ENCODE results near the gene PTPRN2. TPM values are rescaled to one million over a fixed set of nuclear protein-coding genes. Genes with fewer than 3 reads are reported as not detected.
"Not testable (repeated sequence)": the region's sequence is repeated elsewhere in the genome, so short reads cannot be mapped to it uniquely, and the experiment has no call there.

The PTPRN2 gene
- polyA plus RNA-seq, 1 donor from 2014 or later, result 1.6 TPM

DNA sequence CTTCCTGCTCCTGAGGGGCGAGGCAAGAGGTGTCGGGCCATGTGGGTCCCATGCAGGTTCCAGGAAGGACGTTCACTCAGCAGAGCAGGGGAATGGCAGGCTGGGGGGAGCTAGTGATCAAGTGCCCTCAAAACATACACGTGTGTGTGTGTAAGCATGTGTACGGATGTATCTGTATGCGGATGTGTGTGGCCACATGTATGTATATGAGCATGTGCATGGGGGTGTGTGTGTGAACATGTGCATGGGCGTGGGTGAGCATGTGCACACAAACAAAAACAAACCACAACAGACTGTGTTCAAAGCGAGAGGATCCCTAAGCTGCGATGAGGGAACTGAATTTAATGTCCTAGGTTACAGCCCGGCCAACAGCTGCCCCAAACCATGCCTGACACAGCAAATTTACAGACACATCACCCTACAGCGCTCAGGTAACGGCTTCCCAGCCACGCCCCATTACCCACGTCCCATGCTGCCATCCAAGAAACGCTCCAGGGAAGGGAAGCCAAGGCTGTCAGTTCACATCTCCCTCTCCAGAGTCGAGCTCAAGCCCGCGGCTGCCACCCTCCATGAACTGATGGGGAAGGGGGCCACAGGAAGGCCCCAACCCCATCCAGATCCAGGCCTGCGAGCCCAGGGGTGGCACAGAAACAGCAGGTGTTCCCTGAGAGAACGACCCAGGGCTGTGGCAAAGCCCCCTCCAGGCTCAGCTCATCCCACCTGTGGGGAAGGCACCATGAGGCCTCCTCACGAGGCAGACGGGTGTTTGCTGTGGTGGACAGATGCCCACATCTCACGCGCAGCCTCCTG, 56.6 kb downstream of the PTPRN2 start:
- Mint-ChIP-seq H3K4me1 (peaks cover 0 to 10% (median 0%) of the 10 kb centered on the region in 3 donors), H3K9me3 (peaks cover 0 to 6% (median 2%) of the 10 kb centered on the region in 3 donors), H3K4me3 (peak overlapping the region in 2 of 4 donors; percentile 47 to 52), H3K27me3 (peaks cover 2% of the 10 kb centered on the region), H3K27ac (no peak overlapping the region), H3K36me3 (no peaks in the 10 kb centered on the region)

DNA sequence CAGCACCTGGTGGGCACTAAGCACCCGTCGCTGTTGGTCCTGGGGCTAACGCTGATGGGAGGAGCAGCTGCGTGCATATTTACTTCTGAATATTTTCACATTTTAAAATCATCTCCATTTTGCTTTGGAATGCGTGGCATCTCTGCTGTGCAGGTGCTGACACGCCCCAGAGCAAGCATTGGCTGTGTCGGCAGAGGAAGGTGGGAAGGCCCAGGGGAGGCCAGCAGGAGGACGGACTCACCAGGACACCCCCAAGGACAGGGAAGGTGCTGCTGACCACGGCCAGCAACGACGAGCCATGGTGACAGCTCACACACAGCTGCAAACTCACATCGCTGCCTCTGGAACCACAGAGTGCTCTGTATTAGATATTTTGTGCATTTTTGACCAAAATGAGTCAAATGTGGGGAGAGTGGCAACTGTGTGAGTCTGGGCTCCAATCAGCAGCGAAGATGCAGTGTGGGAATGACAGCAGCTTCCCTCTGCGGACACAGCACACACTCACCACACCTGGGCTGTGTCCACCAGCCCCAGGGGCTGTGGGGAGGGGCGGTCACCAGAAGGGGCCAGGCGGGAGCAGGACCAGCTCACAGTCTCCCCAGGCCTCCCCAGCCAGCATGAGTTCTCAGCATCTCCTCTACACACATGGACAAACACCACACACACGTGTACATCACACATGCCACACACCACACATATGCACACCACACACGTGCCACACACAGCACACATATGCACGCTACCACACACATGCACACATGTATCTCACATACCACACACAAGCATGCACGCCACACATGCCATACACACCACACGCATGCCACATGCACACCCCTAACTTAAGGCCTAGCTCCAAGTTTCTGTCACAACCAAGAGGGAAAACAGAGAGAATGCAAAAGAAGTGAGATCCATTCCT, 58.2 kb downstream of the PTPRN2 start:
- no peak overlapping the region for H3K27ac Mint-ChIP-seq
- peaks cover under 1% of the 10 kb centered on the region for H3K27me3 Mint-ChIP-seq
- H3K4me3 Mint-ChIP-seq, result no peak overlapping the region
- no peaks in the 10 kb centered on the region for H3K36me3 Mint-ChIP-seq
- peaks cover 0 to under 1% (median 0%) of the 10 kb centered on the region in 3 donors for H3K9me3 Mint-ChIP-seq
- peaks cover 0 to 10% (median 0%) of the 10 kb centered on the region in 3 donors for H3K4me1 Mint-ChIP-seq

GRCh38 chr7:158527915-158528502, 59.6 kb downstream of the PTPRN2 start:
- no peak overlapping the region for H3K4me3 Mint-ChIP-seq
- no peaks in the 10 kb centered on the region for H3K27me3 Mint-ChIP-seq
- H3K36me3 Mint-ChIP-seq, result no peaks in the 10 kb centered on the region
- H3K9me3 Mint-ChIP-seq, result no peaks in the 10 kb centered on the region
- no peak overlapping the region for H3K27ac Mint-ChIP-seq
- H3K4me1 Mint-ChIP-seq, result peaks cover 0 to 10% (median 0%) of the 10 kb centered on the region in 3 donors

DNA sequence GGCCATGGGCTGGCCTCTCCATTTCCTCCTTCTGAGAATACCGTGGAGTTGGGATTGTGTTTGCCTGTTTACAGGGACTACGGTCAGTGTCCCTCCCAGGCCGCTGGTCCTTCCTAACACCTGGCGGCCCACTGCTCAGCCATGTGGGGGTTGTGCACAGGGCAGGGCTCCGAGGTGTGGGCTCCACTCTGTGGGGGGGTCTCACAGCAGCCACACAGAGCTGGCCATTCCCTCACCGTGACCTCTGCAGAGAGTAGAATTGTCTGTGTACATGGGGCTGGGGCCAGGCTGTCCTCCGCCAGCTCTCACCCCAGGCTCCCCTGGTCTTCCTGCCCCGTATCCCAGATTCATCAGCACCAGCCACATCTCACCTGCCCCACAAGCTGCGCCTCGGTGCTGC, 60.1 kb downstream of the PTPRN2 start:
- Mint-ChIP-seq H3K27me3 (no peaks in the 10 kb centered on the region), H3K9me3 (no peaks in the 10 kb centered on the region), H3K4me3 (no peak overlapping the region), H3K36me3 (no peaks in the 10 kb centered on the region), H3K27ac (no peak overlapping the region), H3K4me1 (peaks cover 0 to 4% (median 0%) of the 10 kb centered on the region in 3 donors)

DNA sequence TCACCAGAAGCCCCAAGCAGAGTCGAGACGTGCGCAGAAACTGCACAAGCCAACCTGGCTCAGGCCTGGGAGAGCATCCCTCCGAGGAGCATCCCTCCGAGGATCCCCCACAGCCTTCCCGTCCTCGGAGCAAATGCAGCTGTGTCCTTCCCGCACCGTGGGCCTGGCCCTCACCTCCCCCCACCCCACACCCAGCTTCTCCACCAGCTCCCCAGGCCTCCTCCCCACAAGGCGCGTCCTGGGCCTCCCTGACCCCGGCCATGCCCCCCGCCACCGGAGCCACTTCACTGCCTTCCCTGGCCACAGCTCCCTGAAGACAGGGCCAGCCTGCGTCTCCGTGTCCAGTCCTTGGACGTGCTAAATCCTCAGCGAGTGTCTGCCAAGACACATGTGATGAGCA, 60.6 kb downstream of the PTPRN2 start:
- no peak overlapping the region for H3K4me3 Mint-ChIP-seq
- no peaks in the 10 kb centered on the region for H3K27me3 Mint-ChIP-seq
- peaks cover 0 to 2% (median 0%) of the 10 kb centered on the region in 3 donors for H3K4me1 Mint-ChIP-seq
- no peaks in the 10 kb centered on the region for H3K36me3 Mint-ChIP-seq
- H3K9me3 Mint-ChIP-seq, result no peaks in the 10 kb centered on the region
- H3K27ac Mint-ChIP-seq, result no peak overlapping the region

GRCh38 chr7:158526531-158526930, 61.1 kb downstream of the PTPRN2 start:
- H3K36me3 Mint-ChIP-seq, result no peaks in the 10 kb centered on the region
- H3K27me3 Mint-ChIP-seq, result no peaks in the 10 kb centered on the region
- H3K27ac Mint-ChIP-seq, result no peak overlapping the region
- no peak overlapping the region for H3K4me3 Mint-ChIP-seq
- no peaks in the 10 kb centered on the region for H3K9me3 Mint-ChIP-seq
- peaks cover 0 to 2% (median 0%) of the 10 kb centered on the region in 3 donors for H3K4me1 Mint-ChIP-seq

DNA sequence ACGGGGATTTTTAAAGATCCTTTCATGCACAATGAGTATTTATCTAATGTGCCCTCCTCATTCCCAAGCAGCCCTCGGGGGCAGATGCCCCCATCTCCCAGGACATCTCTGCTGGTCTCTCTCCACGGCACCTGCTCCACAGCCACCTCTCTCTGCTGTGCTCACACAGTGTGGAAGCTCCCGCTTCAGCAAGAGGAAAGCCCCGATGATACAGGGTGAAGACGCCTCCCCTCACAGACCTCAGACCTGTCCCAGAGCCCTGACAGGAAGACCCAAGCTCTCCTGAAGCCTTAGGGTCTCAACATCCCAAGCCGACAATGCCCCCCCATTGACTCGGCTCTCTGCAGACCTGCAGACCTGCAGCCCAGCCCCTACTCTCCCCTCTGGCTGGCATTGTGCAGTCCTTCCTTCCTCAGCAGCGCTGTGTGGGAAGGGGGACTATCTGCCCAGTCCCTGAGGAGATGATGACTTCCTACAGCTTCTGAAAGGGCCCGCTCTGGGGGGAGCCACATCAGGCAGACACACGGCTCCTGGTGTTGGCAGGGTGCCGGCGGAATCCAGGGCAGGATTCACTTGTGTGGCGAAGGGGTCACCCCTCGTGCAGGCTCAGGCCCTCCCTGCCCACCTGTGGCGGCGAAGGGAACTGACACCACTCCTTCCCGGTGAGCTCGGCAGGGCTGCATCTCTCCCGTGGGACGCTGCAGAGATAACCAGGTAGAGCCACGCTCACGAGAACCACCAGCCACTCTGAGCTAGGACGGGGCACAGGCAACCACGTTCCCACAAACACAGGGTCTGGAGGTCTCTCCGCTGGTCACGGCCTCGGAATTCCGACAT, 61.8 kb downstream of the PTPRN2 start:
- H3K9me3 Mint-ChIP-seq, result no peaks in the 10 kb centered on the region
- no peaks in the 10 kb centered on the region for H3K36me3 Mint-ChIP-seq
- H3K4me3 Mint-ChIP-seq, result no peak overlapping the region
- H3K27me3 Mint-ChIP-seq, result no peaks in the 10 kb centered on the region
- peaks cover 0 to 2% (median 0%) of the 10 kb centered on the region in 3 donors for H3K4me1 Mint-ChIP-seq
- no peak overlapping the region for H3K27ac Mint-ChIP-seq

DNA sequence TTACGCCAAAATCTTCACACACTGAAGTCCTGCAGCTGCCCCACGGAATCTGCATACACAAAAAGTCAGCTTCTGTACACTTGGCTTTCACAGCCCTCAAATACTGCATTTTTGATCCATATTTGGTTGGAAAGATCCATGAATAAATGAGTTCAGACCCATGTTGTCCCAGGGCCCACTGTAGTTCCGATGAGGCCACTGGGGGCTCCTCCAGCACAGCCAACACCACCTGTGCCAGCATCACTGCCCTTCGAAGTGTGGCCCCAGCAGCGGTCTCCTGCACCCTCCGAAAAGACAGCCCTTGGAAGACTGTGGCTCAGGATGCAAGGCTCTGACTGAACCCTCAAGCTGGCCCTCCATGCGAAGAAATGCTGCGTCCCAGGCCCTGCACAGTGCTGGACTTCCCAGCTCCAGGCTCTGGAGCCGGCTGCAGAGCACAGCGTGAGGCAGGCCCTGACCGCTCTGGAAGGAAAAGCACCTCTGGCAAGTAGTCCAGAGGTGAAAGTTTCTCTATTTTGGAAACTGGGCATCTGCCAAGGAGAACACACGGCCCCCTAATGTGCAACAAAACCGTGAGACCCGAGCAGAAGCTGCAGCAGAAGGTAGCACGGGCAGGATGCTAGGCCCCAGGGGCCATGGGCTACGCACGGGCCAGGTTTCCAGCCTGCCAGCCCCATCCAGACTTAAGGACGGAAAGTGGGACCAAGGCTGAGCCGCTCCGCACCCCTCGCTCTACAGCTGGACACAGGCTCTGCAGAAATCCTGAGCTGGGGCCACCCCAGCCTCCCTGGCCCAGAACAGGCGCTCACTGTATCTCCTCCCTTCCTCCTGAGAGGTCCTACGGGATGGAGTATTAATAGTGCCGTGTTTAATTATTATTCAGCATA, 62.6 kb downstream of the PTPRN2 start:
- H3K27me3 Mint-ChIP-seq, result no peaks in the 10 kb centered on the region
- H3K9me3 Mint-ChIP-seq, result no peaks in the 10 kb centered on the region
- H3K4me3 Mint-ChIP-seq, result no peak overlapping the region
- H3K4me1 Mint-ChIP-seq, result no peaks in the 10 kb centered on the region
- no peaks in the 10 kb centered on the region for H3K36me3 Mint-ChIP-seq
- H3K27ac Mint-ChIP-seq, result no peak overlapping the region

DNA sequence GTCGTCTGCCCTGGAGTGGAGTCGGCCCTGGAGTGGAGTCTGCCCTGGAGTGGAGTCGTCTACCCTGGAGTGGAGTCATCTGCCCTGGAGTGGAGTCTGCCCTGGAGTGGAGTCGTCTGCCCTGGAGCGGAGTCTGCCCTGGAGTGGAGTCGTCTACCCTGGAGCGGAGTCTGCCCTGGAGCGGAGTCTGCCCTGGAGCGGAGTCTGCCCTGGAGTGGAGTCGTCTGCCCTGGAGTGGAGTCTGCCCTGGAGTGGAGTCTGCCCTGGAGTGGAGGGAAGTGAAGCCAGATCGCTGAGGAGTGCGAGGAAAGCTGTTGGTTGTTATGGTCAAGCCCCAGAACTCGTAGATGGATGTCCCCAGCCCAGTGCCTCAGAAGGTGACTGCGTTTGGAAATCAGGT, 63.3 kb downstream of the PTPRN2 start:
- not testable (repeated sequence) for H3K4me3 Mint-ChIP-seq, H3K27me3 Mint-ChIP-seq, H3K9me3 Mint-ChIP-seq, H3K4me1 Mint-ChIP-seq, H3K27ac Mint-ChIP-seq, H3K36me3 Mint-ChIP-seq

DNA sequence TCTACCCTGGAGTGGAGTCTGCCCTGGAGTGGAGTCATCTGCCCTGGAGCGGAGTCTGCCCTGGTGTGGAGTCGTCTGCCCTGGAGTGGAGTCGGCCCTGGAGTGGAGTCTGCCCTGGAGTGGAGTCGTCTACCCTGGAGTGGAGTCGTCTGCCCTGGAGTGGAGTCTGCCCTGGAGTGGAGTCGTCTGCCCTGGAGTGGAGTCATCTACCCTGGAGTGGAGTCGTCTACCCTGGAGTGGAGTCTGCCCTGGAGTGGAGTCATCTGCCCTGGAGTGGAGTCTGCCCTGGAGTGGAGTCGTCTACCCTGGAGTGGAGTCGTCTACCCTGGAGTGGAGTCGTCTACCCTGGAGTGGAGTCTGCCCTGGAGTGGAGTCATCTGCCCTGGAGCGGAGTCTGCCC, 63.7 kb downstream of the PTPRN2 start:
- not testable (repeated sequence) for H3K9me3 Mint-ChIP-seq, H3K27me3 Mint-ChIP-seq, H3K4me3 Mint-ChIP-seq, H3K4me1 Mint-ChIP-seq, H3K36me3 Mint-ChIP-seq, H3K27ac Mint-ChIP-seq

GRCh38 chr7:158523165-158523856, 64.3 kb downstream of the PTPRN2 start:
- H3K27ac Mint-ChIP-seq, H3K4me1 Mint-ChIP-seq, H3K9me3 Mint-ChIP-seq, H3K36me3 Mint-ChIP-seq, H3K27me3 Mint-ChIP-seq, H3K4me3 Mint-ChIP-seq: not testable (repeated sequence)

DNA sequence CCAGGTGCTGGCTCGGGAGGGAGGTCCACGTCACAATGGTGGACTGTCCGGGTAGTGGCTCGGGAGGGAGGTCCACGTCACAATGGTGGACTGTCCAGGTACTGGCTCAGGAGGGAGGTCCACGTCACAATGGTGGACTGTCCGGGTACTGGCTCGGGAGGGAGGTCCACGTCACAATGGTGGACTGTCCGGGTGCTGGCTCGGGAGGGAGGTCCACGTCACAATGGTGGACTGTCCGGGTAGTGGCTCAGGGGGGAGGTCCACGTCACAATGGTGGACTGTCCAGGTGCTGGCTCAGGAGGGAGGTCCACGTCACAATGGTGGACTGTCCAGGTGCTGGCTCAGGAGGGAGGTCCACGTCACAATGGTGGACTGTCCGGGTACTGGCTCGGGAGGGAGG, 65.8 kb downstream of the PTPRN2 start:
- H3K9me3 Mint-ChIP-seq, H3K27me3 Mint-ChIP-seq, H3K4me3 Mint-ChIP-seq, H3K36me3 Mint-ChIP-seq, H3K4me1 Mint-ChIP-seq, H3K27ac Mint-ChIP-seq: not testable (repeated sequence)

DNA sequence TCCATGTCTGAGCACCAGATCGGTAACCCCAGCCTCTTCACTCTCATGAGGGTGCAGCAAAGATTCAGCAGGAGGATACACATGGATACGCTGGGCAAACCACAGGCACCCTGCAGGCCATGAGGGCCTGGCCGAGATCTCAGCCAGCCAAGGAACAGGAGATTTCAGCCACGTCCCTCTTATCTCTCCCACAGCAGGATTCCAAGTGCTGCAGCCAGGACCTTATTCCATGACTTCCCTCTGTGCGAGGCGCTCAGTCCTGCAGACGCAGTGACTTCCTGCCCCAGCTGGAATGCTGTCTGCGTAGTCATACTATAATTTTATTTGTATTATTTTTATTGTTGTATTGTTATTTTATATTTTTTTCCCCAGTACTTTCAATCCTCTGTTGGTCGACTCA, 66.8 kb downstream of the PTPRN2 start:
- peaks cover 0 to under 1% (median 0%) of the 10 kb centered on the region in 3 donors for H3K9me3 Mint-ChIP-seq
- no peaks in the 10 kb centered on the region for H3K36me3 Mint-ChIP-seq
- peaks cover 8% of the 10 kb centered on the region for H3K27me3 Mint-ChIP-seq
- H3K4me3 Mint-ChIP-seq, result no peak overlapping the region
- H3K4me1 Mint-ChIP-seq, result no peaks in the 10 kb centered on the region
- no peak overlapping the region for H3K27ac Mint-ChIP-seq
